A673 (cell line): Measurements from ENCODE around the gene NOS1AP.

Source experiments
- CTCF ChIP-seq: fragments of 300-800, 200-600 bp; sonication (generic); conservative IDR thresholded peaks from 2 replicates; pipeline ENCODE4 v1.5.1; 2017; ENCODE audit warnings: low read depth, mild to moderate bottlenecking, antibody characterized with exemption, low read length, moderate library complexity, mixed read lengths
- EZH2 ChIP-seq: fragments of 200-600 bp; sonication (generic); IDR thresholded peaks from 2 replicates; pipeline ENCODE4 v1.6.1; 2017; ENCODE audit warnings: borderline replicate concordance, low read depth, mild to moderate bottlenecking, mixed read lengths, antibody characterized with exemption, low read length; ENCODE audit not compliant: poor library complexity, severe bottlenecking

GRCh38 chr1:162090378-162090777, 20.9 kb downstream of the NOS1AP start:
- no peak for TF ChIP-seq CTCF
- no peak for TF ChIP-seq EZH2
